ENCODE measurements around the gene SMPD1.

Gene SMPD1

GRCh38 chr11:6438979-6439571 lies 48.8 kb downstream of the SMPD1 start:
- TF ChIP-seq CTCF (conservative IDR thresholded peaks at IDR 0.05; ENCODE audit: control insufficient read depth, insufficient read depth, low read depth, low read length), result peak; percentile 89
- DNase-seq (ENCODE audit: low read depth), result peak; percentile 69
- H3K4me3 ChIP-seq (ENCODE audit: control insufficient read depth, low read depth, low read length), result no peak overlapping the region

DNA sequence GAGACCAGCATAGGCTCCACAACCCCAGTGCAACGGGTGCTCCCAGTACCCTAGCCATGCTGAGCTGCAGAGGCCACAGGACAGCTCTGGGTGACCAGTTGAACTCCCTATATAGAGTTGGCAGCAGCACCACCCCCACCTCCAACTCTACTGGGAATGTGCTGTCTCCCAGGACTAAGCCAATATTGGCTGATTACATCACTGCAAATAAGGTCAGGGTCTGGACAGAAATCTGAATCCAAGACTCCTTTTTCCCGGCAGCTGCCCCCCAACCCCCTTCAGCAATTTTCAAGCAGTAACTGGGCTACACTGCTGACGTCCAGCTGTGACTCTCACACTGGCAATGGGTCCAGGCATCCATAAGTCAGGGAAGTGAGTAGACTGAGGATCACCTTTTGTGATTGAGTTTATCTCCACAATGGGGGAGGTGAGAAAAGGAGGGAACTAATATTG lies 50.7 kb downstream of the SMPD1 start, which contains the start of gene HPX:
Gene HPX (minus strand): TSS at position 82 of the 453 bp plus-strand sequence. CDS start 24 bp downstream, at position 58.
- TF ChIP-seq CTCF (conservative IDR thresholded peaks at IDR 0.05; ENCODE audit: control insufficient read depth, insufficient read depth, low read depth, low read length), result no peak

DNA sequence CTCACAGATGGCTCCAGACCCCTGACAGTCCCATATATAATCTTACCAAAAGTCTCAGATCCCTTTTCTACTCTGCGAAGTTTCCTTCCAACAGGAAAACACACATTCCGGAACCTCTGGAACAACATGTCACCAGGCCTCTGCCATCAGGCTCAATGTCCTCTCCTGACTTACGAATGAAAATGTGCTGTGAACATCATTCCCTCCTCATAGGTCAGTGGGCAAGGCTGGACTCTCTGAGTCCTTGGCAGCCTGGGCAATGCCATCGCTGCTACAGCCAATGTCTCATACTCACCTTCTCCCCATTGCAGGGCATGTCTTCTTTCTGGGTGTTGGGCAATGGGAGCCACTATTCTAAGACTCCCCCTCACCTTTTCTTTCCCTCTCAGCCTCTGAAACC lies 52.2 kb downstream of the SMPD1 start:
- H3K4me3 ChIP-seq (ENCODE audit: control insufficient read depth, low read depth, low read length), result no peak overlapping the region
- no peak for TF ChIP-seq CTCF (conservative IDR thresholded peaks at IDR 0.05; ENCODE audit: control insufficient read depth, insufficient read depth, low read depth, low read length)
- DNase-seq (ENCODE audit: low read depth), result no peak

More for the DNA sequence above, 50.7 kb downstream of the SMPD1 start, which contains the start of gene HPX:
- H3K4me3 ChIP-seq (ENCODE audit: control insufficient read depth, low read depth, low read length), result no peak within 1 kb of the TSS
- no peak for DNase-seq (ENCODE audit: low read depth)

DNA sequence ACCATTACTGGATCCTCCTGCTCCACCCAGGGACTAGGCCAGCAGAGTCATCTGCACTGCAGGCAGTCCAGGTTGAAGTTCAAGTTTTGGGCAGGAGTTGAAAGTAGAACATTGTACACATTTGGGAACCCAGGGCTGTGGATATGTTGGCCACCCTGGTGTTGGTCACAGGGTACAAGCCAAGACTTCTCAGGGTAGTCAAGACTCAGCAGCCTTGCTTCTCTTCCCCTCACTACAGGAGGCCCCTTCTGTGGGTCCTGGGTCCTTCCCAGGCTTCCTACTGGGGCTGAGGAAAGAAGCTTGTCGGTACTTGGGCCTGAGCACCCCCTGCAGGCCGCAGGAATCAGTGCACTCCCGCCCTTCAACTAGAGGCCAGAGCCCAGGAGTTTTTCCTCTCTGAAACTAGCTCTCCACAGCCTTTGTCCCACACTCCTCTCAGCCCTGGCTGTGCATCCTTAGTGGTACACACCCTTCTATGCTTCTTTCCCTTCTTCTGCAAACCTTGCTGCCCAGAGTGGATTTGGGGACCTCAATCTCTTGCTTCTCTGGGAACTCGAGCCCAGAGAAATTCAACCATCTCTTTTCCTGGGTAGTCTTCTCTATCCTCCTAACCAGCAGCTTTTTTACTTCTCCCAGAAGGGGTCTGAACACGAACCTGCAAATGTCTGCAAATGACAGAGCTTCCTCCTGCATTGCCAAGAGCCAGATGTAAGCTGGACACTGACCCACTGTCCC lies 53.2 kb downstream of the SMPD1 start:
- peak; percentile 47 for DNase-seq (ENCODE audit: low read depth)
- peak; percentile 81 for TF ChIP-seq CTCF (conservative IDR thresholded peaks at IDR 0.05; ENCODE audit: control insufficient read depth, insufficient read depth, low read depth, low read length)
- no peak overlapping the region for H3K4me3 ChIP-seq (ENCODE audit: control insufficient read depth, low read depth, low read length)

All from fibroblast of mammary gland (primary cell).